Measurements from ENCODE around the gene BCAP31. TPM values are rescaled to one million over a fixed set of nuclear protein-coding genes. Genes with fewer than 3 reads are reported as not detected.

The BCAP31 gene
- total and polyA plus RNA-seq, 2 donors (not counting 1 experiment from before 2014, with no cell fraction given) = 59.5 to 117 TPM

GRCh38 chrX:153722704-153723350, 1.4 kb downstream of the BCAP31 start:
- peaks cover 67% of the 10 kb centered on the region for H3K79me2 ChIP-seq (ENCODE audit: control insufficient read depth, insufficient read depth, low read length)
- H3K4me1 ChIP-seq (ENCODE audit: control insufficient read depth in 2 of 2, insufficient read depth in 2 of 2, low read length in 2 of 2) = peaks cover 36% of the 10 kb centered on the region in 2 donors
- TF ChIP-seq EZH2 (IDR thresholded peaks at IDR 0.05; ENCODE audit: borderline replicate concordance, insufficient read depth, low read depth, low read length, poor library complexity, severe bottlenecking) = no peak
- no peak for TF ChIP-seq CTCF (IDR thresholded peaks at IDR 0.05)
- ATAC-seq (ENCODE audit: low read depth) = no peak
- H3K9me3 ChIP-seq (ENCODE audit: control extremely low read depth in 1 of 3, control insufficient read depth in 2 of 3, insufficient read depth in 1 of 3, low read length in 2 of 3) = no peaks in the 10 kb centered on the region
- peak overlapping the region; percentile 75 for H3K4me2 ChIP-seq (replicated peaks; ENCODE audit: low read depth, low read length, poor library complexity, severe bottlenecking)
- H3K4me3 ChIP-seq (ENCODE audit: control extremely low read depth in 1 of 5, extremely low read depth in 1 of 5, insufficient read depth in 1 of 5, low read depth in 2 of 5, low read length in 4 of 5) = peak overlapping the region; percentile 22 to 74 (median 60)
- ChIA-PET CTCF (no interaction called here), POLR2A (no interaction called here)
- H3K4me3 Mint-ChIP-seq = peak overlapping the region; percentile 88
- 0% methylated on average over 1 of the region's 12 CpGs for WGBS (ENCODE audit: insufficient coverage)
- no peak for DNase-seq
- H2AFZ ChIP-seq (ENCODE audit: insufficient read depth, low read depth, low read length, poor library complexity, severe bottlenecking) = peak overlapping the region; percentile 64
- H3K27ac Mint-ChIP-seq = peak overlapping the region; percentile 92
- H3K36me3 ChIP-seq (replicated peaks in 1 of 2; ENCODE audit: control extremely low read depth in 1 of 2, control insufficient read depth in 1 of 2, extremely low read depth in 1 of 2, insufficient read depth in 2 of 2, low read length in 1 of 2) = peaks cover 0 to 31% of the 10 kb centered on the region in 2 experiments
- intact Hi-C loops (cut with micrococcal nuclease) = no loop called here
- no peaks in the 10 kb centered on the region for H3K27me3 ChIP-seq (replicated peaks in 1 of 4; ENCODE audit: control extremely low read depth in 1 of 4, control insufficient read depth in 3 of 4, insufficient read depth in 4 of 4, low read length in 3 of 4)
- no peaks in the 10 kb centered on the region for H3K9me3 Mint-ChIP-seq (ENCODE audit: insufficient read depth)
- H3K9ac ChIP-seq (ENCODE audit: low read length) = peak overlapping the region; percentile 71
- peak overlapping the region; percentile 2 to 63 for H3K27ac ChIP-seq (ENCODE audit: low read length in 2 of 2)
- H4K20me1 ChIP-seq (ENCODE audit: control insufficient read depth, insufficient read depth, low read length, poor library complexity, severe bottlenecking) = peaks cover 37% of the 10 kb centered on the region
- H3K27me3 Mint-ChIP-seq = no peaks in the 10 kb centered on the region
- H3K4me1 Mint-ChIP-seq = peaks cover 38% of the 10 kb centered on the region

GRCh38 chrX:153719701-153720100, 4.5 kb downstream of the BCAP31 start:
- intact Hi-C loops (cut with micrococcal nuclease) = no loop called here
- no peak for DNase-seq

More at GRCh38 chrX:153719701-153720100, 4.5 kb downstream of the BCAP31 start:
- Histone ChIP-seq H4K20me1 (ENCODE audit: control insufficient read depth, insufficient read depth, low read length, poor library complexity, severe bottlenecking) (peaks cover 64% of the 10 kb centered on the region), H3K27ac (ENCODE audit: low read length in 2 of 2) (no peak overlapping the region), H3K79me2 (ENCODE audit: control insufficient read depth, insufficient read depth, low read length) (peaks cover 72% of the 10 kb centered on the region), H3K4me1 (ENCODE audit: control insufficient read depth in 2 of 2, insufficient read depth in 2 of 2, low read length in 2 of 2) (peaks cover 10 to 11% of the 10 kb centered on the region in 2 donors), H3K4me2 (replicated peaks; ENCODE audit: low read depth, low read length, poor library complexity, severe bottlenecking) (no peak overlapping the region), H2AFZ (ENCODE audit: insufficient read depth, low read depth, low read length, poor library complexity, severe bottlenecking) (no peak overlapping the region), H3K36me3 (replicated peaks in 1 of 2; ENCODE audit: control extremely low read depth in 1 of 2, control insufficient read depth in 1 of 2, extremely low read depth in 1 of 2, insufficient read depth in 2 of 2, low read length in 1 of 2) (peaks cover 3 to 47% of the 10 kb centered on the region in 2 experiments), H3K9me3 (ENCODE audit: control extremely low read depth in 1 of 3, control insufficient read depth in 2 of 3, insufficient read depth in 1 of 3, low read length in 2 of 3) (no peaks in the 10 kb centered on the region), H3K4me3 (ENCODE audit: control extremely low read depth in 1 of 5, extremely low read depth in 1 of 5, insufficient read depth in 1 of 5, low read depth in 2 of 5, low read length in 4 of 5) (no peak overlapping the region), H3K9ac (ENCODE audit: low read length) (no peak overlapping the region), H3K27me3 (replicated peaks in 1 of 4; ENCODE audit: control extremely low read depth in 1 of 4, control insufficient read depth in 3 of 4, insufficient read depth in 4 of 4, low read length in 3 of 4) (no peaks in the 10 kb centered on the region)
- Mint-ChIP-seq H3K9me3 (ENCODE audit: insufficient read depth) (no peaks in the 10 kb centered on the region), H3K4me1 (peaks cover 17% of the 10 kb centered on the region), H3K27ac (no peak overlapping the region), H3K27me3 (no peaks in the 10 kb centered on the region), H3K4me3 (no peak overlapping the region)
- ChIA-PET POLR2A (no interaction called here), CTCF (no interaction called here)
- no peak for ATAC-seq (ENCODE audit: low read depth)
- no peak for TF ChIP-seq CTCF (IDR thresholded peaks at IDR 0.05)
- no peak for TF ChIP-seq EZH2 (IDR thresholded peaks at IDR 0.05; ENCODE audit: borderline replicate concordance, insufficient read depth, low read depth, low read length, poor library complexity, severe bottlenecking)
- WGBS (ENCODE audit: insufficient coverage) = 60% methylated on average over 1 of the region's 2 CpGs
